OCI-LY3 (cell line): Measurements from ENCODE around the gene TUBA1C.
A peak's percentile ranks its signal among the peaks of the same experiment; 100 is the strongest.
"Not testable (repeated sequence)": the region's sequence is repeated elsewhere in the genome, so short reads cannot be mapped to it uniquely, and the experiment has no call there.

Source experiments
- H2AFZ ChIP-seq: fragments of 200-600, 300-600 bp; shearing (Covaris generic); 2 replicates; pipeline ENCODE4 v1.6.0; 2014; ENCODE audit warnings: antibody characterized with exemption, low read depth, low read length
- H3K27ac ChIP-seq: fragments of 200-600, 300-600 bp; sonication (generic); 2 replicates; pipeline ENCODE4 v1.5.1; 2014; ENCODE audit warnings: mild to moderate bottlenecking, low read length, moderate library complexity, mixed read lengths
- H3K27me3 ChIP-seq: fragments of 200-600, 300-600 bp; sonication (generic); 2 replicates; pipeline ENCODE4 v1.6.1; 2014; ENCODE audit warnings: low read depth, low read length, mixed read lengths
- H3K36me3 ChIP-seq: fragments of 200-600, 300-600 bp; sonication (generic); replicated peaks from 2 replicates; pipeline ENCODE3; 2014; ENCODE audit warnings: low read depth, low read length, mixed read lengths
- H3K4me1 ChIP-seq: fragments of 300-600, 200-600 bp; sonication (generic); 2 replicates; pipeline ENCODE4 v1.6.1; 2014; ENCODE audit warnings: low read length, mixed read lengths
- H3K4me2 ChIP-seq: fragments of 200-600, 300-600 bp; sonication (generic); 2 replicates; pipeline ENCODE4 v1.6.1; 2014; ENCODE audit warnings: low read length, mixed read lengths
- H3K4me3 ChIP-seq: fragments of 300-600, 200-600 bp; sonication (generic); 2 replicates; pipeline ENCODE4 v1.5.1; 2014; ENCODE audit warnings: antibody characterized with exemption, mild to moderate bottlenecking, low read length, moderate library complexity
- H3K79me2 ChIP-seq: fragments of 300-600, 200-600 bp; shearing (Covaris generic); 2 replicates; pipeline ENCODE4 v1.6.1; 2014; ENCODE audit warnings: mild to moderate bottlenecking, low read length, mixed read lengths
- H3K9ac ChIP-seq: fragments of 300-600, 200-600 bp; shearing (Covaris generic); 2 replicates; pipeline ENCODE4 v1.6.0; 2014; ENCODE audit warnings: mild to moderate bottlenecking, low read length, moderate library complexity
- H3K9me3 ChIP-seq: fragments of 200-600, 300-600 bp; shearing (Covaris generic); 2 replicates; pipeline ENCODE4 v1.6.1; 2014; ENCODE audit warnings: low read length, mixed read lengths; ENCODE audit not compliant: insufficient read depth
- H4K20me1 ChIP-seq: fragments of 200-600, 300-600 bp; sonication (generic); 2 replicates; pipeline ENCODE4 v1.6.1; 2016; ENCODE audit warnings: low read length, mixed read lengths; ENCODE audit not compliant: insufficient read depth
- CTCF ChIP-seq: fragments of 200-600, 300-600 bp; sonication (generic); IDR thresholded peaks from 2 replicates; pipeline ENCODE4 v1.5.1; 2014; ENCODE audit warnings: antibody characterized with exemption, low read length, low read depth
- EZH2phosphoT487 ChIP-seq: fragments of 200-600 bp; shearing (Covaris generic); IDR thresholded peaks from 2 replicates; pipeline ENCODE4 v1.6.1; 2018; ENCODE audit warnings: antibody characterized with exemption, mixed run types, low read depth

Gene TUBA1C

GRCh38 chr12:49304161-49304560 lies 39.3 kb downstream of the TUBA1C start:
- Histone ChIP-seq H2AFZ (no peak overlapping the region), H3K4me1 (no peaks in the 10 kb centered on the region), H3K27ac (no peak overlapping the region), H3K27me3 (no peaks in the 10 kb centered on the region), H3K4me3 (no peak overlapping the region), H3K9me3 (no peaks in the 10 kb centered on the region), H3K79me2 (no peaks in the 10 kb centered on the region), H3K4me2 (no peak overlapping the region), H3K36me3 (no peaks in the 10 kb centered on the region), H4K20me1 (no peaks in the 10 kb centered on the region), H3K9ac (no peak overlapping the region)
- TF ChIP-seq EZH2phosphoT487 (no peak), CTCF (no peak)

- H3K4me2 ChIP-seq, result no peak overlapping the region
- no peak for TF ChIP-seq EZH2phosphoT487
- TF ChIP-seq CTCF, result no peak
- H2AFZ ChIP-seq, result peak overlapping the region; percentile 74; the same call in 1 of the 2 replicates
Measured at GRCh38 chr12:49305762-49306510, 41.1 kb downstream of the TUBA1C start.

GRCh38 chr12:49309386-49309785 lies 44.5 kb downstream of the TUBA1C start:
- H4K20me1 ChIP-seq, result no peaks in the 10 kb centered on the region
- H3K79me2 ChIP-seq, result no peaks in the 10 kb centered on the region
- no peak overlapping the region for H3K9ac ChIP-seq
- no peak overlapping the region for H3K4me2 ChIP-seq
- H3K4me1 ChIP-seq, result no peaks in the 10 kb centered on the region
- H3K4me3 ChIP-seq, result no peak overlapping the region
- TF ChIP-seq EZH2phosphoT487 (no peak), CTCF (no peak)
- no peak overlapping the region for H3K27ac ChIP-seq
- no peaks in the 10 kb centered on the region for H3K27me3 ChIP-seq
- no peak overlapping the region for H2AFZ ChIP-seq
- H3K9me3 ChIP-seq, result no peaks in the 10 kb centered on the region
- no peaks in the 10 kb centered on the region for H3K36me3 ChIP-seq

More at GRCh38 chr12:49305762-49306510, 41.1 kb downstream of the TUBA1C start:
- H3K4me1 ChIP-seq, result no peaks in the 10 kb centered on the region
- no peaks in the 10 kb centered on the region for H3K9me3 ChIP-seq
- no peaks in the 10 kb centered on the region for H4K20me1 ChIP-seq
- no peaks in the 10 kb centered on the region for H3K27me3 ChIP-seq
- H3K4me3 ChIP-seq, result no peak overlapping the region
- H3K9ac ChIP-seq, result no peak overlapping the region
- H3K79me2 ChIP-seq, result no peaks in the 10 kb centered on the region
- H3K27ac ChIP-seq, result no peak overlapping the region
- H3K36me3 ChIP-seq, result no peaks in the 10 kb centered on the region

- H3K36me3 ChIP-seq, result not testable (repeated sequence)
Measured at GRCh38 chr12:49310451-49311000, 45.6 kb downstream of the TUBA1C start.

More at GRCh38 chr12:49310451-49311000, 45.6 kb downstream of the TUBA1C start:
- not testable (repeated sequence) for H2AFZ ChIP-seq, H3K4me2 ChIP-seq, H3K9ac ChIP-seq, H3K79me2 ChIP-seq, H4K20me1 ChIP-seq, H3K4me1 ChIP-seq, H3K9me3 ChIP-seq, H3K27ac ChIP-seq, H3K27me3 ChIP-seq, H3K4me3 ChIP-seq
